Stomach (tissue), 4 donors: ENCODE results near the gene TNS1.

Source experiments
- EP300 ChIP-seq: sonication (generic); formaldehyde crosslinking; IDR thresholded peaks from one replicate; pipeline ENCODE4 v1.6.1; 2017; ENCODE audit warnings: antibody characterized with exemption
- POLR2A ChIP-seq, 4 donors: fragments of 450-650 bp; IDR thresholded peaks; one replicate each; pipeline ENCODE4 v1.6.1; 2016; ENCODE audit warnings: antibody characterized with exemption in 4 of 4, control low read depth in 2 of 4, mild to moderate bottlenecking in 1 of 4, moderate library complexity in 1 of 4
- POLR2AphosphoS5 ChIP-seq, 3 donors: sonication (generic); formaldehyde crosslinking; IDR thresholded peaks; one replicate each; pipeline ENCODE4 v1.6.1; 2016; ENCODE audit warnings: antibody characterized with exemption in 3 of 3
- TF ChIP-seq, protein P1 (sequence below), 7 experiments: fragments of 450-650 bp in 4 of 7; fragments of 200-600 bp in 3 of 7; sonication (generic) in 3 of 7; IDR thresholded peaks; one replicate each; pipeline ENCODE4 v1.5.1; 2016 to 2019; ENCODE audit warnings: antibody characterized with exemption in 7 of 7, control low read depth in 2 of 7, mild to moderate bottlenecking in 1 of 7

DNA sequence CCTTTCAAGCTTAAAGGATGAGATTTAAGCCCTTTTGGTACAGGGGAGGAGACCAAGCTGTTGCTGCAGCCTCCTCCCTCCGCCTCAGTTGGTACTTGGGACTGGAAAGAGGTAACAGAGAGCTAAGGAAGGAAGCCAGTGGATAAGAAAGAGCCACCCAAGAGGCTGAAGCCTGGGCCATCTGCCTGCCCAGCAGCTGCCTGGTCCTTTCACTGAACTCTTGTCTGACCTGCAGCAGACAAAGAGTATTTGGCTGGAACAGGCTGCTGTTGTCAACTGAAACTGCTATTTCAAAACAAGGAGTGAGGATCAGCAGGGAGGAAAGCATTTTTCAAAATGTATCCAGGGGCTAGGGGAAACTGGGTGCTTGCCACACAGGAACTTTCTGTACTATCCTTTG lies 30.3 kb downstream of the TNS1 start:
- TF ChIP-seq, protein P1, sequence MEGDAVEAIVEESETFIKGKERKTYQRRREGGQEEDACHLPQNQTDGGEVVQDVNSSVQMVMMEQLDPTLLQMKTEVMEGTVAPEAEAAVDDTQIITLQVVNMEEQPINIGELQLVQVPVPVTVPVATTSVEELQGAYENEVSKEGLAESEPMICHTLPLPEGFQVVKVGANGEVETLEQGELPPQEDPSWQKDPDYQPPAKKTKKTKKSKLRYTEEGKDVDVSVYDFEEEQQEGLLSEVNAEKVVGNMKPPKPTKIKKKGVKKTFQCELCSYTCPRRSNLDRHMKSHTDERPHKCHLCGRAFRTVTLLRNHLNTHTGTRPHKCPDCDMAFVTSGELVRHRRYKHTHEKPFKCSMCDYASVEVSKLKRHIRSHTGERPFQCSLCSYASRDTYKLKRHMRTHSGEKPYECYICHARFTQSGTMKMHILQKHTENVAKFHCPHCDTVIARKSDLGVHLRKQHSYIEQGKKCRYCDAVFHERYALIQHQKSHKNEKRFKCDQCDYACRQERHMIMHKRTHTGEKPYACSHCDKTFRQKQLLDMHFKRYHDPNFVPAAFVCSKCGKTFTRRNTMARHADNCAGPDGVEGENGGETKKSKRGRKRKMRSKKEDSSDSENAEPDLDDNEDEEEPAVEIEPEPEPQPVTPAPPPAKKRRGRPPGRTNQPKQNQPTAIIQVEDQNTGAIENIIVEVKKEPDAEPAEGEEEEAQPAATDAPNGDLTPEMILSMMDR (IDR thresholded peaks at IDR 0.05), result no peak
- TF ChIP-seq EP300 (no peak), POLR2AphosphoS5 (IDR thresholded peaks at IDR 0.05) (peak in 2 of 3 donors; percentile 31 to 35), POLR2A (IDR thresholded peaks at IDR 0.05) (no peak)
